SK-N-SH (cell line): Measurements from ENCODE around the gene ADK. TPM values are rescaled to one million over a fixed set of nuclear protein-coding genes. Genes with fewer than 3 reads are reported as not detected.
A peak's percentile ranks its signal among the peaks of the same experiment; 100 is the strongest.

Source experiments
- CTCF ChIA-PET: fragments of 300-600, 350-600 bp; formaldehyde crosslinking; extraction: SDS; loops from one replicate; lab custom pipeline; 2021; lab: Yijun Ruan, JAX
- POLR2A ChIA-PET: fragments of 350-600 bp; sonication (Branson Sonifier 250); formaldehyde crosslinking; extraction: SDS; loops from one replicate; lab custom pipeline; 2020; ENCODE audit warnings: antibody characterized with exemption, inconsistent platforms; lab: Yijun Ruan, JAX
- DNase-seq: peaks from one replicate; pipeline ENCODE4 v3.0.0; 2012
- H2AFZ ChIP-seq: fragments of 200-600 bp; sonication (generic); 2 replicates; pipeline ENCODE4 v1.8.1; 2016; ENCODE audit warnings: antibody characterized with exemption, mild to moderate bottlenecking, low read depth
- H3F3A ChIP-seq: fragments of 200-600 bp; sonication (generic); replicated peaks from 2 replicates; pipeline ENCODE3; 2016; ENCODE audit warnings: antibody characterized with exemption, mild to moderate bottlenecking; ENCODE audit not compliant: insufficient read depth
- H3K27ac ChIP-seq, 2 experiments: fragments of 200-500 bp in 1 of 2; fragments of 200-600 bp in 1 of 2; sonication (Bioruptor generic) in 1 of 2; sonication (generic), shearing (Covaris generic) in 1 of 2; 2 replicates each; pipeline versions ENCODE4 v1.5.1 to v1.6.1; 2014 to 2016; ENCODE audit warnings: low read depth in 2 of 2, inconsistent platforms in 1 of 2, low read length in 1 of 2, mild to moderate bottlenecking in 1 of 2, mixed read lengths in 1 of 2
- H3K27me3 ChIP-seq: fragments of 200-600 bp; sonication (generic), shearing (Covaris generic); 2 replicates; pipeline ENCODE4 v1.6.1; 2016; ENCODE audit warnings: mixed run types; ENCODE audit not compliant: insufficient read depth
- H3K36me3 ChIP-seq, 2 experiments: fragments of 200-500 bp in 1 of 2; fragments of 200-600 bp in 1 of 2; sonication (Bioruptor generic) in 1 of 2; sonication (generic) in 1 of 2; replicated peaks in 1 of 2; 2 replicates each; pipeline versions ENCODE3 to v1.5.1; 2014 to 2016; ENCODE audit warnings: low read length in 1 of 2, mild to moderate bottlenecking in 1 of 2; ENCODE audit not compliant: insufficient read depth in 2 of 2, control insufficient read depth in 1 of 2
- H3K4me1 ChIP-seq, 2 experiments: fragments of 200-500 bp in 1 of 2; fragments of 200-600 bp in 1 of 2; sonication (Bioruptor generic) in 1 of 2; sonication (generic), shearing (Covaris generic) in 1 of 2; 2 replicates each; pipeline versions ENCODE4 v1.5.1 to v1.6.1; 2014 to 2016; ENCODE audit warnings: low read depth in 1 of 2, low read length in 1 of 2, mixed run types in 1 of 2; ENCODE audit not compliant: insufficient read depth in 2 of 2, control insufficient read depth in 1 of 2
- H3K4me2 ChIP-seq: fragments of 200-600 bp; sonication (generic), shearing (Covaris generic); 2 replicates; pipeline ENCODE4 v1.6.1; 2017; ENCODE audit warnings: mixed run types
- H3K4me3 ChIP-seq, 2 experiments: fragments of 200-500 bp in 1 of 2; fragments of 200-600 bp in 1 of 2; sonication (Bioruptor generic) in 1 of 2; sonication (generic), shearing (Covaris generic) in 1 of 2; 2 replicates each; pipeline versions ENCODE4 v1.5.1 to v1.8.1; 2014 to 2016; ENCODE audit warnings: low read depth in 2 of 2, inconsistent platforms in 1 of 2, low read length in 1 of 2, mild to moderate bottlenecking in 1 of 2, mixed read lengths in 1 of 2, moderate library complexity in 1 of 2
- H3K79me2 ChIP-seq: fragments of 200-600 bp; sonication (generic); 2 replicates; pipeline ENCODE4 v1.8.1; 2017; ENCODE audit warnings: mild to moderate bottlenecking; ENCODE audit not compliant: insufficient read depth
- H3K9ac ChIP-seq: fragments of 200-600 bp; sonication (generic); 2 replicates; pipeline ENCODE4 v1.6.1; 2017; ENCODE audit warnings: mixed run types
- H3K9me2 ChIP-seq: fragments of 200-600 bp; sonication (generic); 2 replicates; pipeline ENCODE4 v1.6.1; 2017; ENCODE audit warnings: mixed run types
- H3K9me3 ChIP-seq: fragments of 200-600 bp; sonication (generic); 2 replicates; pipeline ENCODE4 v1.6.1; 2017; ENCODE audit warnings: mixed run types, mild to moderate bottlenecking, moderate library complexity
- H4K20me1 ChIP-seq: fragments of 200-600 bp; sonication (generic); 2 replicates; pipeline ENCODE4 v1.6.1; 2017; ENCODE audit warnings: mild to moderate bottlenecking, mixed run types; ENCODE audit not compliant: insufficient read depth
- CHD2 ChIP-seq: fragments of 150-350 bp; IDR thresholded peaks from 2 replicates; pipeline ENCODE4 v1.6.1; 2018; ENCODE audit warnings: low read length; ENCODE audit not compliant: partially characterized antibody
- ELF1 ChIP-seq: IDR thresholded peaks from 2 replicates; pipeline ENCODE4 v1.4.0; 2012
- EP300 ChIP-seq, 2 experiments: IDR thresholded peaks; 2 replicates each; pipeline versions ENCODE4 v1.4.0 to v1.6.1; 2012; ENCODE audit warnings: borderline replicate concordance in 1 of 2, low read depth in 1 of 2, low read length in 1 of 2
- FOXJ3 ChIP-seq: sonication (generic); formaldehyde crosslinking; IDR thresholded peaks from 2 replicates; pipeline ENCODE4 v1.5.1; 2020; ENCODE audit warnings: mild to moderate bottlenecking, missing genetic modification reagents
- FOXM1 ChIP-seq: IDR thresholded peaks from 2 replicates; pipeline ENCODE4 v1.4.0; 2012; ENCODE audit warnings: low read depth, mild to moderate bottlenecking
- GATA2 ChIP-seq: sonication (generic); formaldehyde crosslinking; IDR thresholded peaks from 2 replicates; pipeline ENCODE4 v1.5.0; 2020; ENCODE audit warnings: mild to moderate bottlenecking, missing genetic modification reagents
- JUND ChIP-seq: IDR thresholded peaks from 2 replicates; pipeline ENCODE4 v1.4.0; 2012
- MEF2A ChIP-seq: IDR thresholded peaks from 2 replicates; pipeline ENCODE4 v1.4.0; 2012; ENCODE audit warnings: low read depth, borderline replicate concordance
- MXI1 ChIP-seq: IDR thresholded peaks from 2 replicates; pipeline ENCODE4 v1.6.1; 2012; ENCODE audit warnings: mild to moderate bottlenecking, low read depth, low read length, improper control_type of control experiment
- NFIC ChIP-seq: IDR thresholded peaks from 2 replicates; pipeline ENCODE4 v1.4.0; 2012; ENCODE audit warnings: borderline replicate concordance
- POLR2AphosphoS5 ChIP-seq: IDR thresholded peaks from 2 replicates; pipeline ENCODE4 v1.6.1; 2012; ENCODE audit warnings: low read depth, low read length
- RAD21 ChIP-seq: IDR thresholded peaks from 2 replicates; pipeline ENCODE4 v1.6.1; 2012; ENCODE audit warnings: mild to moderate bottlenecking, low read length
- RFX5 ChIP-seq: IDR thresholded peaks from 2 replicates; pipeline ENCODE4 v1.6.1; 2012; ENCODE audit warnings: mild to moderate bottlenecking, improper control_type of control experiment, low read length
- RXRA ChIP-seq: IDR thresholded peaks from 2 replicates; pipeline ENCODE4 v1.4.0; 2012; ENCODE audit warnings: low read depth, mild to moderate bottlenecking, borderline replicate concordance
- TAF1 ChIP-seq: IDR thresholded peaks from 2 replicates; pipeline ENCODE4 v1.6.1; 2012; ENCODE audit warnings: low read depth, mild to moderate bottlenecking, low read length, moderate library complexity, borderline replicate concordance
- TCF12 ChIP-seq: IDR thresholded peaks from 2 replicates; pipeline ENCODE4 v1.4.0; 2012
- TEAD4 ChIP-seq: IDR thresholded peaks from 2 replicates; pipeline ENCODE4 v1.4.0; 2012; ENCODE audit warnings: mild to moderate bottlenecking, borderline replicate concordance; ENCODE audit not compliant: insufficient read depth
- USF1 ChIP-seq: IDR thresholded peaks from 2 replicates; pipeline ENCODE4 v1.4.0; 2012; ENCODE audit warnings: low read depth, borderline replicate concordance
- ZBTB33 ChIP-seq: IDR thresholded peaks from 2 replicates; pipeline ENCODE4 v1.4.0; 2012; ENCODE audit warnings: low read depth, borderline replicate concordance
- polyA plus RNA-seq, 3 experiments: library from polyadenylated mRNA; depleted of rRNA; stranded (reverse); fragments of >200 nt; gene quantifications; 2 replicates each; pipeline ENCODE4 v1.2.3, GENCODE V29; 2012
- TF ChIP-seq, protein P1 (sequence below): fragments of 150-350 bp; IDR thresholded peaks from 2 replicates; pipeline ENCODE4 v1.6.1; 2017; ENCODE audit warnings: antibody characterized with exemption, low read length, low read depth, borderline replicate concordance
- TF ChIP-seq, protein P2 (sequence below): fragments of 150-350 bp; IDR thresholded peaks from 2 replicates; pipeline ENCODE4 v1.6.1; 2016; ENCODE audit warnings: mild to moderate bottlenecking, low read depth, low read length
- TF ChIP-seq, protein P3 (sequence below): fragments of 200-600 bp; sonication (generic); IDR thresholded peaks from 2 replicates; pipeline ENCODE4 v1.6.1; 2017; ENCODE audit warnings: antibody characterized with exemption, mild to moderate bottlenecking, moderate library complexity

The ADK gene
- polyA plus RNA-seq, 1 of the 3 experiments (the other 2 are of a cell fraction) = 25.1 TPM

- TF ChIP-seq JUND (peak; percentile 86), MXI1 (peak; percentile 25; the same call in 1 of the 2 replicates), USF1 (no peak), FOXJ3 (no peak), RFX5 (no peak), NFIC (no peak; the same call in 1 of the 2 replicates), ZBTB33 (no peak), RAD21 (peak; percentile 12; the same call in 1 of the 2 replicates)
These were observed 182.2 kb downstream of the ADK start (continued) for GRCh38 chr10:74333174-74333573.

- H3K9ac ChIP-seq = no peak overlapping the region
- no peaks in the 10 kb centered on the region for H4K20me1 ChIP-seq
- H3K4me2 ChIP-seq = no peak overlapping the region
- peaks cover 51% of the 10 kb centered on the region for H3F3A ChIP-seq
- POLR2A ChIA-PET = interaction anchor here (0.6 kb wide), 1 partner anchor 37 kb away, joined by 3 read pairs; no protein-coding TSS in a partner anchor
- CTCF ChIA-PET = interaction anchor here (1.0 kb wide), 1 partner anchor 12 kb away, joined by 3 read pairs; no protein-coding TSS in a partner anchor
- H3K9me3 ChIP-seq = peaks cover 7% of the 10 kb centered on the region; the same call in 1 of the 2 replicates
- H3K4me3 ChIP-seq = no peak overlapping the region
- H3K79me2 ChIP-seq = peaks cover 27% of the 10 kb centered on the region
- no peak for DNase-seq
- H3K27ac ChIP-seq = peak overlapping the region; percentile 81 to 94; a peak in 3 of 4 replicates
- H3K4me1 ChIP-seq = peaks cover 8 to 9% of the 10 kb centered on the region in 2 experiments; a peak in 3 of 4 replicates
- no peaks in the 10 kb centered on the region for H3K27me3 ChIP-seq
- H3K36me3 ChIP-seq = peaks cover 0 to 14% of the 10 kb centered on the region in 2 experiments
- H2AFZ ChIP-seq = no peak overlapping the region
- H3K9me2 ChIP-seq = no peaks in the 10 kb centered on the region
- TF ChIP-seq RAD21 (no peak), ELF1 (no peak), EP300 (IDR thresholded peaks at IDR 0.05; ENCODE audit: borderline replicate concordance in 1 of 2, low read depth in 1 of 2, low read length in 1 of 2) (no peak), POLR2AphosphoS5 (no peak), GATA2 (CRISPR knock-in tag) (no peak), MXI1 (no peak), RXRA (no peak), NFIC (no peak), TEAD4 (no peak), FOXM1 (no peak), TAF1 (no peak), USF1 (no peak), CHD2 (no peak), MEF2A (no peak), TCF12 (no peak)
- TF ChIP-seq, protein P1, sequence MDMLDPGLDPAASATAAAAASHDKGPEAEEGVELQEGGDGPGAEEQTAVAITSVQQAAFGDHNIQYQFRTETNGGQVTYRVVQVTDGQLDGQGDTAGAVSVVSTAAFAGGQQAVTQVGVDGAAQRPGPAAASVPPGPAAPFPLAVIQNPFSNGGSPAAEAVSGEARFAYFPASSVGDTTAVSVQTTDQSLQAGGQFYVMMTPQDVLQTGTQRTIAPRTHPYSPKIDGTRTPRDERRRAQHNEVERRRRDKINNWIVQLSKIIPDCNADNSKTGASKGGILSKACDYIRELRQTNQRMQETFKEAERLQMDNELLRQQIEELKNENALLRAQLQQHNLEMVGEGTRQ = no peak
- TF ChIP-seq, protein P2, sequence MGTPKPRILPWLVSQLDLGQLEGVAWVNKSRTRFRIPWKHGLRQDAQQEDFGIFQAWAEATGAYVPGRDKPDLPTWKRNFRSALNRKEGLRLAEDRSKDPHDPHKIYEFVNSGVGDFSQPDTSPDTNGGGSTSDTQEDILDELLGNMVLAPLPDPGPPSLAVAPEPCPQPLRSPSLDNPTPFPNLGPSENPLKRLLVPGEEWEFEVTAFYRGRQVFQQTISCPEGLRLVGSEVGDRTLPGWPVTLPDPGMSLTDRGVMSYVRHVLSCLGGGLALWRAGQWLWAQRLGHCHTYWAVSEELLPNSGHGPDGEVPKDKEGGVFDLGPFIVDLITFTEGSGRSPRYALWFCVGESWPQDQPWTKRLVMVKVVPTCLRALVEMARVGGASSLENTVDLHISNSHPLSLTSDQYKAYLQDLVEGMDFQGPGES = no peak
- TF ChIP-seq, protein P3, sequence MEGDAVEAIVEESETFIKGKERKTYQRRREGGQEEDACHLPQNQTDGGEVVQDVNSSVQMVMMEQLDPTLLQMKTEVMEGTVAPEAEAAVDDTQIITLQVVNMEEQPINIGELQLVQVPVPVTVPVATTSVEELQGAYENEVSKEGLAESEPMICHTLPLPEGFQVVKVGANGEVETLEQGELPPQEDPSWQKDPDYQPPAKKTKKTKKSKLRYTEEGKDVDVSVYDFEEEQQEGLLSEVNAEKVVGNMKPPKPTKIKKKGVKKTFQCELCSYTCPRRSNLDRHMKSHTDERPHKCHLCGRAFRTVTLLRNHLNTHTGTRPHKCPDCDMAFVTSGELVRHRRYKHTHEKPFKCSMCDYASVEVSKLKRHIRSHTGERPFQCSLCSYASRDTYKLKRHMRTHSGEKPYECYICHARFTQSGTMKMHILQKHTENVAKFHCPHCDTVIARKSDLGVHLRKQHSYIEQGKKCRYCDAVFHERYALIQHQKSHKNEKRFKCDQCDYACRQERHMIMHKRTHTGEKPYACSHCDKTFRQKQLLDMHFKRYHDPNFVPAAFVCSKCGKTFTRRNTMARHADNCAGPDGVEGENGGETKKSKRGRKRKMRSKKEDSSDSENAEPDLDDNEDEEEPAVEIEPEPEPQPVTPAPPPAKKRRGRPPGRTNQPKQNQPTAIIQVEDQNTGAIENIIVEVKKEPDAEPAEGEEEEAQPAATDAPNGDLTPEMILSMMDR = no peak
These were observed 183.2 kb downstream of the ADK start for GRCh38 chr10:74334221-74334620.
